H9 (cell line): ENCODE results near the gene TBC1D22A. TPM values are rescaled to one million over a fixed set of nuclear protein-coding genes. Genes with fewer than 3 reads are reported as not detected.

ENCODE experiments used
- DNase-seq: peaks from one replicate; pipeline ENCODE4 v3.0.0-alpha.2; 2017
- H2AFZ ChIP-seq: one replicate; pipeline ENCODE4 v1.6.1; 2013; ENCODE audit warnings: mild to moderate bottlenecking, low read length, control low read depth, moderate library complexity
- H2AK5ac ChIP-seq: 2 replicates; pipeline ENCODE4 v1.6.1; 2013; ENCODE audit warnings: low read length, control low read depth, mixed read lengths; ENCODE audit not compliant: insufficient read length
- H2BK120ac ChIP-seq: one replicate; pipeline ENCODE4 v1.6.1; 2013; ENCODE audit warnings: low read depth, mild to moderate bottlenecking, low read length, control low read depth, inconsistent platforms; ENCODE audit not compliant: poor library complexity, severe bottlenecking
- H2BK12ac ChIP-seq: 2 replicates; pipeline ENCODE4 v1.6.1; 2013; ENCODE audit warnings: low read length, control low read depth, mixed read lengths, low read depth; ENCODE audit not compliant: insufficient read length
- H2BK15ac ChIP-seq: 2 replicates; pipeline ENCODE4 v1.6.1; 2013; ENCODE audit warnings: low read depth, low read length, control low read depth
- H2BK20ac ChIP-seq: one replicate; pipeline ENCODE4 v1.6.1; 2013; ENCODE audit warnings: low read depth, mild to moderate bottlenecking, low read length, control low read depth, inconsistent platforms; ENCODE audit not compliant: poor library complexity, severe bottlenecking
- H2BK5ac ChIP-seq: 2 replicates; pipeline ENCODE4 v1.6.1; 2013; ENCODE audit warnings: low read length, control low read depth, mixed read lengths; ENCODE audit not compliant: insufficient read length
- H3K14ac ChIP-seq: 2 replicates; pipeline ENCODE4 v1.6.1; 2013; ENCODE audit warnings: low read length, control low read depth; ENCODE audit not compliant: insufficient read depth
- H3K18ac ChIP-seq: 2 replicates; pipeline ENCODE4 v1.6.1; 2013; ENCODE audit warnings: low read depth, mild to moderate bottlenecking, mixed read lengths, low read length, control low read depth; ENCODE audit not compliant: insufficient read length
- H3K23ac ChIP-seq: 2 replicates; pipeline ENCODE4 v1.6.1; 2013; ENCODE audit warnings: low read length, control low read depth, mixed read lengths, low read depth; ENCODE audit not compliant: insufficient read length
- H3K23me2 ChIP-seq: 2 replicates; pipeline ENCODE4 v1.6.1; 2013; ENCODE audit warnings: low read depth, mild to moderate bottlenecking, mixed read lengths, low read length, control low read depth; ENCODE audit not compliant: insufficient read length, poor library complexity, severe bottlenecking
- H3K27ac ChIP-seq: 2 replicates; pipeline ENCODE4 v1.5.1; 2013; ENCODE audit warnings: low read length, control low read depth, mixed read lengths, low read depth; ENCODE audit not compliant: insufficient read length
- H3K27me3 ChIP-seq: 2 replicates; pipeline ENCODE4 v1.6.1; 2013; ENCODE audit warnings: low read length, control low read depth, inconsistent platforms; ENCODE audit not compliant: insufficient read depth
- H3K4ac ChIP-seq: 2 replicates; pipeline ENCODE4 v1.6.1; 2013; ENCODE audit warnings: low read depth, mild to moderate bottlenecking, control low read depth, inconsistent platforms, low read length, moderate library complexity
- H3K4me1 ChIP-seq: 2 replicates; pipeline ENCODE4 v1.6.1; 2013; ENCODE audit warnings: low read length, control low read depth, inconsistent platforms; ENCODE audit not compliant: insufficient read depth
- H3K4me2 ChIP-seq: 2 replicates; pipeline ENCODE4 v1.6.1; 2013; ENCODE audit warnings: low read length, control low read depth, mixed read lengths; ENCODE audit not compliant: insufficient read length, insufficient read depth
- H3K56ac ChIP-seq: 2 replicates; pipeline ENCODE4 v1.6.1; 2013; ENCODE audit warnings: low read depth, mild to moderate bottlenecking, mixed read lengths, low read length, control low read depth; ENCODE audit not compliant: insufficient read length
- H3K79me1 ChIP-seq: 2 replicates; pipeline ENCODE4 v1.6.1; 2013; ENCODE audit warnings: low read depth, mild to moderate bottlenecking, moderate library complexity, low read length, control low read depth, inconsistent platforms; ENCODE audit not compliant: insufficient read depth, poor library complexity, severe bottlenecking
- H3K79me2 ChIP-seq: 2 replicates; pipeline ENCODE4 v1.6.1; 2013; ENCODE audit warnings: low read length, control low read depth, inconsistent platforms; ENCODE audit not compliant: insufficient read depth
- H3K9ac ChIP-seq: 2 replicates; pipeline ENCODE4 v1.6.1; 2013; ENCODE audit warnings: low read length, control low read depth, mixed read lengths; ENCODE audit not compliant: insufficient read length; ENCODE audit errors: extremely low read depth
- H3K9me3 ChIP-seq: one replicate; pipeline ENCODE4 v1.6.1; 2013; ENCODE audit warnings: low read depth, low read length, inconsistent platforms; ENCODE audit not compliant: control insufficient read depth
- H3T11ph ChIP-seq: one replicate; pipeline ENCODE4 v1.6.1; 2013; ENCODE audit warnings: mild to moderate bottlenecking, low read length, control low read depth, inconsistent platforms
- H4K20me1 ChIP-seq: one replicate; pipeline ENCODE4 v1.6.1; 2013; ENCODE audit not compliant: control insufficient read depth, insufficient read length, insufficient read depth
- H4K5ac ChIP-seq: 2 replicates; pipeline ENCODE4 v1.6.1; 2013; ENCODE audit warnings: low read depth, mild to moderate bottlenecking, mixed read lengths, low read length, control low read depth; ENCODE audit not compliant: insufficient read length
- H4K8ac ChIP-seq: replicated peaks from 2 replicates; pipeline ENCODE4 v1.6.1; 2013; ENCODE audit warnings: low read length, control low read depth, mixed read lengths, low read depth; ENCODE audit not compliant: insufficient read length
- H4K91ac ChIP-seq: 2 replicates; pipeline ENCODE4 v1.6.1; 2013; ENCODE audit warnings: low read depth, mild to moderate bottlenecking, moderate library complexity, mixed read lengths, low read length, control low read depth; ENCODE audit not compliant: insufficient read length
- H3K27ac Mint-ChIP-seq, 3 experiments: 2 replicates in 2 of 3; 3 replicates in 1 of 3; pipeline ENCODE4 v1.8.0; 2020 to 2021; ENCODE audit warnings: mixed read lengths in 3 of 3, mild to moderate bottlenecking in 1 of 3, moderate library complexity in 1 of 3
- H3K27me3 Mint-ChIP-seq: 2 replicates; pipeline ENCODE4 v1.8.0; 2021; ENCODE audit warnings: low read depth, mild to moderate bottlenecking, moderate library complexity, mixed read lengths
- H3K36me3 Mint-ChIP-seq, 3 experiments: 2 replicates in 2 of 3; 3 replicates in 1 of 3; pipeline ENCODE4 v1.8.0; 2020 to 2021; ENCODE audit warnings: low read depth in 3 of 3, mixed read lengths in 3 of 3; ENCODE audit not compliant: insufficient read depth in 1 of 3
- H3K4me1 Mint-ChIP-seq, 2 experiments: 2 replicates each; pipeline ENCODE4 v1.8.0; 2020; ENCODE audit warnings: mixed read lengths in 2 of 2
- H3K4me3 Mint-ChIP-seq, 2 experiments: 2 replicates in 1 of 2; 3 replicates in 1 of 2; pipeline ENCODE4 v1.8.0; 2020 to 2021; ENCODE audit warnings: mild to moderate bottlenecking in 2 of 2, mixed read lengths in 2 of 2, moderate library complexity in 1 of 2
- H3K9me3 Mint-ChIP-seq, 2 experiments: 2 replicates in 1 of 2; 3 replicates in 1 of 2; pipeline ENCODE4 v1.8.0; 2020; ENCODE audit warnings: mild to moderate bottlenecking in 2 of 2, mixed read lengths in 2 of 2, moderate library complexity in 1 of 2
- WGBS: extraction: QIAGEN DNeasy Blood & Tissue Kit; methylation state at CpG from one replicate; pipeline ENCODE4 v1.1.7; 2013; ENCODE audit warnings: missing lambda C conversion rate, low lambda C conversion rate, mixed read lengths; ENCODE audit not compliant: insufficient read length; ENCODE audit errors: extremely low coverage; 5-methylcytosine and 5-hydroxymethylcytosine counted together
- total RNA-seq: library from RNA; stranded (reverse); gene quantifications from 2 replicates; pipeline ENCODE4 v1.2.1, GENCODE V29; 2021
- TF ChIP-seq, protein P1 (sequence below): fragments of 200-600 bp; sonication (generic); conservative IDR thresholded peaks from 3 replicates; pipeline ENCODE4 v1.8.0; 2021; ENCODE audit warnings: antibody characterized with exemption, mild to moderate bottlenecking

TBC1D22A gene
- total RNA-seq, 1 experiment from 2014 or later = 20.8 TPM

DNA sequence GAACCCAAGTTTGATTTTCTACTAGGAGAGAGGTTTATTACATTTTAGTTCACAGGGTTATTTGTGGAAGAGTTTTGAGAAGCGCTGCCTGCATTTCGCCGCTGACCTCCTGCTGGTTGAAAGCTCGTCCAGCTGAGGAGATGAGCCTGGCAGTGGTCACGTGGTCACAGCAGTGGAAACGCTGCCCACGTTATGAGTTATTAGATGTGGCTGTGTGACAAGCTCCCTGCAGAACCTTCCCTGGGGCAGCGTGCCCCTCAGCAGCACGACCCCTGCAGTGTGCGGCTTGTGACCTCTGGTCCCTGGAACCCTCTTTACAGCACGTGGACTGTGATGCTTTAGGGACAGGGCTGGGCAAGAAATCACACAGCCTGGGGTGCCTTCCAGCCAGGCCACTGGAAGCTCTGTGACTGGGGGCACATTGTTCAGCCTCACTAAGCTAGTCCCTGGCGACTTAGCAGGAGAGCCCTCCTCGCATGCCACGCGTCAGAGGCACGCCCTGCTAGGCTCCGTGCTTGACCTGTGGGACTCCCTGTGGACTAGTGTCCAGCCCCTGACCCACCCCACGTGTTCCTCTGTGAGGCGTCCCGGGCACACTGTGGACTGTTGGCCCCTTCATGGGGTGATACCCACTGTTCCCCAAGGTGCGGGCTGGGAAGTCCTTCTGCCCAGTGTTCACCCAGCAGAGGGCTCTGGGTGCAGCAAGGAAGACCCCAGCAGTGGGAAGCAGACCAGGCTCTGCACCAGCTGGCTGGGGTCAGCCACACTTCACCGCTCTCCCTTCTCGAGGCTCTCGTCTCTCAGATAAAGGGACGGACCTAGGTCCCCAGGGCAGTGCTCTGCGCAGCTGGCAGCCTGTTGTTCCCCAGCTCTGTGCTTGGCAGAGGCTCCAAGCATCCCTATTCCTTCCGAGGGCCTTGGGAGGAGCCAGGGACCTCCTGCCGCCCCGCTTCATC lies 349.5 kb downstream of the TBC1D22A start:
- no peak overlapping the region for H3K27ac ChIP-seq
- no CpG with 5 or more reads among the region's 29 CpGs for WGBS
- peak; percentile 18 for DNase-seq

More for the DNA sequence above, 349.5 kb downstream of the TBC1D22A start:
- no peak overlapping the region for H3K4me2 ChIP-seq
- TF ChIP-seq, protein P1, sequence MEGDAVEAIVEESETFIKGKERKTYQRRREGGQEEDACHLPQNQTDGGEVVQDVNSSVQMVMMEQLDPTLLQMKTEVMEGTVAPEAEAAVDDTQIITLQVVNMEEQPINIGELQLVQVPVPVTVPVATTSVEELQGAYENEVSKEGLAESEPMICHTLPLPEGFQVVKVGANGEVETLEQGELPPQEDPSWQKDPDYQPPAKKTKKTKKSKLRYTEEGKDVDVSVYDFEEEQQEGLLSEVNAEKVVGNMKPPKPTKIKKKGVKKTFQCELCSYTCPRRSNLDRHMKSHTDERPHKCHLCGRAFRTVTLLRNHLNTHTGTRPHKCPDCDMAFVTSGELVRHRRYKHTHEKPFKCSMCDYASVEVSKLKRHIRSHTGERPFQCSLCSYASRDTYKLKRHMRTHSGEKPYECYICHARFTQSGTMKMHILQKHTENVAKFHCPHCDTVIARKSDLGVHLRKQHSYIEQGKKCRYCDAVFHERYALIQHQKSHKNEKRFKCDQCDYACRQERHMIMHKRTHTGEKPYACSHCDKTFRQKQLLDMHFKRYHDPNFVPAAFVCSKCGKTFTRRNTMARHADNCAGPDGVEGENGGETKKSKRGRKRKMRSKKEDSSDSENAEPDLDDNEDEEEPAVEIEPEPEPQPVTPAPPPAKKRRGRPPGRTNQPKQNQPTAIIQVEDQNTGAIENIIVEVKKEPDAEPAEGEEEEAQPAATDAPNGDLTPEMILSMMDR = no peak
- H3K79me1 ChIP-seq = no peaks in the 10 kb centered on the region
- H3K79me2 ChIP-seq = no peaks in the 10 kb centered on the region
- no peak overlapping the region for H3K18ac ChIP-seq
- no peak overlapping the region for H2BK5ac ChIP-seq
- H3T11ph ChIP-seq = no peak overlapping the region
- no peak overlapping the region for H2AFZ ChIP-seq
- H3K4ac ChIP-seq = no peak overlapping the region
- H4K20me1 ChIP-seq = no peaks in the 10 kb centered on the region
- no peak overlapping the region for H3K23ac ChIP-seq
- H3K56ac ChIP-seq = no peak overlapping the region
- peaks cover 0 to 2% (median 0%) of the 10 kb centered on the region in 3 experiments; a peak in 2 of 7 replicates for H3K36me3 Mint-ChIP-seq
- no peak overlapping the region for H2AK5ac ChIP-seq
- H4K5ac ChIP-seq = no peak overlapping the region
- no peak overlapping the region for H2BK120ac ChIP-seq
- H2BK15ac ChIP-seq = no peak overlapping the region
- H3K27ac Mint-ChIP-seq = peak overlapping the region in 1 of 3 experiments; percentile 3; a peak in 2 of 7 replicates
- no peak overlapping the region for H4K91ac ChIP-seq
- no peak overlapping the region for H3K9ac ChIP-seq
- H2BK12ac ChIP-seq = no peak overlapping the region
- H3K4me3 Mint-ChIP-seq = no peak overlapping the region
- no peaks in the 10 kb centered on the region for H3K27me3 Mint-ChIP-seq
- no peak overlapping the region for H2BK20ac ChIP-seq
- no peaks in the 10 kb centered on the region for H3K23me2 ChIP-seq
- peaks cover 0 to 5% of the 10 kb centered on the region in 2 experiments; a peak in 2 of 4 replicates for H3K4me1 Mint-ChIP-seq
- H3K9me3 ChIP-seq = no peaks in the 10 kb centered on the region
- no peaks in the 10 kb centered on the region for H3K9me3 Mint-ChIP-seq
- H3K27me3 ChIP-seq = no peaks in the 10 kb centered on the region
- no peak overlapping the region for H4K8ac ChIP-seq
- peak overlapping the region; percentile 43; the same call in 1 of the 2 replicates for H3K14ac ChIP-seq
- no peaks in the 10 kb centered on the region; the same call in 1 of the 2 replicates for H3K4me1 ChIP-seq
